ENCODE results near the gene EXOG. TPM values are rescaled to one million over a fixed set of nuclear protein-coding genes. Genes with fewer than 3 reads are reported as not detected.

Gene EXOG
- total and polyA plus RNA-seq, 10 of the 15 experiments (the other 5 are each of a cell fraction or from before 2014, with no cell fraction given), result 7.8 to 20.9 (median 19.6) TPM

GRCh38 chr3:38532529-38532928 lies 36.4 kb downstream of the EXOG start:
- CTCF ChIA-PET, result interaction anchor here (0.5 to 2.9 kb wide), 3 partner anchors 11 to 397 kb away, joined by 3 to 12 read pairs (median 3); no protein-coding TSS in a partner anchor
- Histone ChIP-seq H3K27ac (ENCODE audit: control insufficient read depth, insufficient read depth) (no peak overlapping the region), H4K20me1 (ENCODE audit: control insufficient read depth, insufficient read depth) (no peaks in the 10 kb centered on the region), H3K4me2 (ENCODE audit: control insufficient read depth, insufficient read depth) (no peak overlapping the region), H3K36me3 (ENCODE audit: control insufficient read depth in 2 of 2, insufficient read depth in 2 of 2, low read length in 1 of 2) (peaks cover 0 to 4% of the 10 kb centered on the region in 2 experiments; a peak in 3 of 4 replicates), H3K9ac (ENCODE audit: control insufficient read depth, insufficient read depth, low read length) (no peak overlapping the region), H3K9me3 (replicated peaks; ENCODE audit: control insufficient read depth, insufficient read depth, low read length) (no peaks in the 10 kb centered on the region), H3K4me3 (no peak overlapping the region), H3K27me3 (replicated peaks in 1 of 2; ENCODE audit: control insufficient read depth in 2 of 2, insufficient read depth in 2 of 2, low read length in 1 of 2) (no peaks in the 10 kb centered on the region), H3K4me1 (ENCODE audit: control insufficient read depth, insufficient read depth, low read length) (no peaks in the 10 kb centered on the region), H3K79me2 (ENCODE audit: control insufficient read depth, insufficient read depth, low read length) (no peaks in the 10 kb centered on the region), H2AFZ (ENCODE audit: control insufficient read depth, low read depth, low read length) (no peak overlapping the region)
- in situ Hi-C loops (cut with MboI), result no loop called here
- BruUV-seq (replicated peaks), result no TSS peak
- intact Hi-C loops (cut with micrococcal nuclease; ENCODE audit: unreplicated experiment), result no loop called here
- FAIRE-seq (no peak), ATAC-seq (no peak), DNase-seq (ENCODE audit: low read depth, low spot score) (no peak)
- POLR2A ChIA-PET, result interaction anchor here (0.6 kb wide), 1 partner anchor 115 kb away, joined by 3 read pairs; no protein-coding TSS in a partner anchor
- SMC1A ChIA-PET (ENCODE audit: uncharacterized antibody, unreplicated experiment), result no interaction called here
- WGBS (ENCODE audit: insufficient coverage, insufficient replicate concordance, low lambda C conversion rate, missing lambda C conversion rate), result 76% methylated on average over 3 of the region's 3 CpGs
- RAD21 ChIA-PET (ENCODE audit: unreplicated experiment), result no interaction called here
- TF ChIP-seq ZNF207 (IDR thresholded peaks at IDR 0.05; ENCODE audit: borderline replicate concordance), result no peak
- no peak for TF ChIP-seq TBL1XR1 (IDR thresholded peaks at IDR 0.05; ENCODE audit: low read depth, low read length)
- TF ChIP-seq EZH2 (IDR thresholded peaks at IDR 0.05; ENCODE audit: borderline replicate concordance, control insufficient read depth, low read depth, low read length), result no peak
- TF ChIP-seq ZBTB4 (CRISPR knock-in tag; IDR thresholded peaks at IDR 0.05), result no peak
- TF ChIP-seq YY1 (IDR thresholded peaks at IDR 0.05; ENCODE audit: low read depth, low read length), result no peak
- no peak for TF ChIP-seq BACH1 (IDR thresholded peaks at IDR 0.05; ENCODE audit: borderline replicate concordance)
- TF ChIP-seq POLR2AphosphoS5 (IDR thresholded peaks at IDR 0.05; ENCODE audit: low read length), result no peak
- TF ChIP-seq ZBTB40 (IDR thresholded peaks at IDR 0.05; ENCODE audit: borderline replicate concordance), result no peak
- TF ChIP-seq RB1 (IDR thresholded peaks at IDR 0.05; ENCODE audit: borderline replicate concordance), result no peak
- TF ChIP-seq MEF2A (IDR thresholded peaks at IDR 0.05; ENCODE audit: insufficient read depth, low read depth, low read length), result no peak
- no peak for TF ChIP-seq EED (IDR thresholded peaks at IDR 0.05; ENCODE audit: low read depth)
- TF ChIP-seq NFYB (IDR thresholded peaks at IDR 0.05; ENCODE audit: insufficient read depth, low read depth, low read length), result no peak
- TF ChIP-seq CHD4 (IDR thresholded peaks at IDR 0.05), result no peak
- no peak for TF ChIP-seq NBN (IDR thresholded peaks at IDR 0.05)
- TF ChIP-seq SKIL (IDR thresholded peaks at IDR 0.05; ENCODE audit: low read depth, poor library complexity, severe bottlenecking), result no peak
- no peak for TF ChIP-seq MTA2 (IDR thresholded peaks at IDR 0.05; ENCODE audit: low read depth)
